PC-9 (cell line): ENCODE data around the gene TTLL9.

ENCODE experiments used
- CTCF ChIP-seq: fragments of 200-600 bp; sonication (generic); conservative IDR thresholded peaks from 2 replicates; pipeline ENCODE4 v1.6.1; 2017; ENCODE audit warnings: mixed run types, antibody characterized with exemption, mild to moderate bottlenecking, moderate library complexity
- EZH2 ChIP-seq: fragments of 200-600 bp; sonication (generic); IDR thresholded peaks from 2 replicates; pipeline ENCODE4 v1.8.0; 2017; ENCODE audit warnings: antibody characterized with exemption, low read depth

GRCh38 chr20:31972471-31973021 lies 102.1 kb downstream of the TTLL9 start:
- TF ChIP-seq CTCF (no peak), EZH2 (no peak)
